Eye (tissue), 1 donor: ENCODE measurements around the gene WT1.
A peak's percentile ranks its signal among the peaks of the same experiment; 100 is the strongest.
"Not testable (repeated sequence)": the region's sequence is repeated elsewhere in the genome, so short reads cannot be mapped to it uniquely, and the experiment has no call there.

Experiments
- DNase-seq: peaks from one replicate; pipeline ENCODE4 v3.0.0-alpha.2; 2015

Gene WT1

GRCh38 chr11:32385998-32386397, 49.3 kb downstream of the WT1 start:
- DNase-seq, result peak; percentile 38

- no peak for DNase-seq
Observed at GRCh38 chr11:32382339-32383049, 52.8 kb downstream of the WT1 start.

- no peak for DNase-seq
Observed at GRCh38 chr11:32381179-32381578, 54.2 kb downstream of the WT1 start.

GRCh38 chr11:32379719-32380118, 55.6 kb downstream of the WT1 start:
- no peak for DNase-seq

- DNase-seq, result no peak
Observed at GRCh38 chr11:32375826-32376225, 59.5 kb downstream of the WT1 start.

GRCh38 chr11:32374261-32374711, 61.1 kb downstream of the WT1 start:
- peak; percentile 68 for DNase-seq

GRCh38 chr11:32369987-32370386, 65.4 kb downstream of the WT1 start:
- not testable (repeated sequence) for DNase-seq

GRCh38 chr11:32366666-32367065, 68.7 kb downstream of the WT1 start:
- no peak for DNase-seq

GRCh38 chr11:32365192-32365591, 70.1 kb downstream of the WT1 start:
- no peak for DNase-seq

GRCh38 chr11:32358729-32359128, 76.6 kb downstream of the WT1 start:
- peak; percentile 74 for DNase-seq

- no peak for DNase-seq
Observed at GRCh38 chr11:32353884-32354283, 81.5 kb downstream of the WT1 start.

GRCh38 chr11:32348502-32348901, 86.8 kb downstream of the WT1 start:
- DNase-seq, result no peak

GRCh38 chr11:32344946-32345345, 90.4 kb downstream of the WT1 start:
- DNase-seq, result no peak

GRCh38 chr11:32343325-32344008, 91.9 kb downstream of the WT1 start:
- no peak for DNase-seq

GRCh38 chr11:32341620-32342613, 93.4 kb downstream of the WT1 start:
- no peak for DNase-seq

- DNase-seq, result no peak
Observed at GRCh38 chr11:32340181-32340580, 95.2 kb downstream of the WT1 start.
